Cerebellar nuclear complex (tissue), 1 donor: ENCODE data around the gene TET2.

Experiments
- DNase-seq, 2 experiments: peaks; one replicate each; lab custom pipeline; 2025; lab: John Stamatoyannopoulos, UW

The TET2 gene

DNA sequence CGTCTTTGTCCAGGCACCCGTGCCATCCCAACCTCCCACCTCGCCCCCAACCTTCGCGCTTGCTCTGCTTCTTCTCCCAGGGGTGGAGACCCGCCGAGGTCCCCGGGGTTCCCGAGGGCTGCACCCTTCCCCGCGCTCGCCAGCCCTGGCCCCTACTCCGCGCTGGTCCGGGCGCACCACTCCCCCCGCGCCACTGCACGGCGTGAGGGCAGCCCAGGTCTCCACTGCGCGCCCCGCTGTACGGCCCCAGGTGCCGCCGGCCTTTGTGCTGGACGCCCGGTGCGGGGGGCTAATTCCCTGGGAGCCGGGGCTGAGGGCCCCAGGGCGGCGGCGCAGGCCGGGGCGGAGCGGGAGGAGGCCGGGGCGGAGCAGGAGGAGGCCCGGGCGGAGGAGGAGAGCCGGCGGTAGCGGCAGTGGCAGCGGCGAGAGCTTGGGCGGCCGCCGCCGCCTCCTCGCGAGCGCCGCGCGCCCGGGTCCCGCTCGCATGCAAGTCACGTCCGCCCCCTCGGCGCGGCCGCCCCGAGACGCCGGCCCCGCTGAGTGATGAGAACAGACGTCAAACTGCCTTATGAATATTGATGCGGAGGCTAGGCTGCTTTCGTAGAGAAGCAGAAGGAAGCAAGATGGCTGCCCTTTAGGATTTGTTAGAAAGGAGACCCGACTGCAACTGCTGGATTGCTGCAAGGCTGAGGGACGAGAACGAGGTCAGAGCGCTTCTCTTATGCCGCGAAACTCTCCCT is at the start of gene TET2:
TSS of gene TET2 (plus strand) at position 601 of the 740 bp plus-strand sequence. CDS start 87,067 bp downstream, outside the sequence.
- peak in 1 of 2 experiments; percentile 1 for DNase-seq

DNA sequence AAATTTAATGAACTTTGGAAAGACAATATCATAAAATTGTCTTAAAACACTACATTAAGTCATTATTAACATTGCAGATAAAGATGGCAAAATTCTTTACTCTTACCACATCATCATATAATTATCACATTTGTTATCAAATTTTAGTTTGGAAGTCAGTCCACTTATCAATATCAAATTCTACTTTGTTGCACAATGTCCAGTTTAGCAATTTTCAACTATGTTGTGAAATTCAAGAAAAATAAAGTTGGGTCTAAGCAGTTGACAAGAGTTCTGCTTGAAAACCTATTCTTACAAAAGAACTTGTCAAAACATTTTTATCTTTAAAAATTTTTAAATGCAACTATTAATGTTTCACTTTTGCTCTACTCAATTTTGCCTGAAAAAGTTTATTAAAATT is 44.7 kb upstream of the TET2 start:
- DNase-seq = no peak

DNA sequence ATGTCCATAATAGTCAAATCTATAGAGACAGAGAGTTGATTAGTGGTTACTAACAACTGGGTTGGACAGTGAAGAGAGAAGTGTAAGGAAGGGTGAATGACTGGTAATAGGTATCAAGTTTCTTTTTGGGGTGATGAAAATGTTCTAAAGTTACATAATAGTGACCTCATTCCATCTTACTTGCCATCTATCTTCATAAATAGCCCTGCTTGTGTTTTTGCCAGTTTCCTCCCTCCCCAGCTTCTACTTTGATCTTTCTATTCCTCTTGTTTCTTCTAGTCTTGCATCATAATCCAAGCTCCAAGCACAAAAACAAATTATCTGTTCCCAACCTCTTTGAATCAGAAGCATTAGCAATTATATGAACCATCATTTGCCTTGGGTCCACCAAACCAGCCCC is 40.2 kb upstream of the TET2 start:
- no peak for DNase-seq

DNA sequence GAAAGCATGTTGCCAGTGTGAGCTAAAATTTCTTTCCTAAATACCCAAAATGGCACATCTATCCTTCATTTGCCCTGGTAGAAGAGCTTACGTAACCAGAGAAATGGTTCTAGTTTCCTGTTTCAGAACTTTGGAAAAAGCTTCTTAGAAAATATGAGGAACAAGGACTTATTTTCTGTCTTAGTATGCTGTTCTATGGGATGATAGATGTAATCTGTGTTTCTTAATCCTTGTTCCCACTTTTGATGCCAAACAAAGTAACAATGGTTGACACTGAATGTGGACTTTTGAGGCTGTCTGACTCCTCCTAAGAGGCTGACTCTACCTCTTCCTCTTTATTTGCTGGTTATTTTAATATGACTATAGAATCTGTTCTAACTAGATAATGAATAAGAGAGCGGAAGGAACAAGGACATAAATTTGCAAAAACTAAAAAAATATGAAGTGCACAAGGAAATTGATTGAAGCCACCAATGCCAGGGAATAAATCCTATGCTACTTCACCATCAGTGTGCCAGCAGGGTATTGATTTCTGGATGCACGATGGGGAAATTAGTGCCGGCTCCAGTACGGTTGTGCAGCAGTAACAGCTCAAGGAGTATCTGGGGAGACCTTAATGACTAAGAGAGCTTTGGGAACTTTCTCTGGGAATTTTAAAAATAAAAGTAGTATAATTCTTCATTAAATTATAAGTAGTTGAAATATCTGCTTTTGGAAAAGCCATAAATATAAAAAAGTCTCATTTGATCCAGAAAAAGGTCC is 39.4 kb upstream of the TET2 start:
- no peak for DNase-seq

DNA sequence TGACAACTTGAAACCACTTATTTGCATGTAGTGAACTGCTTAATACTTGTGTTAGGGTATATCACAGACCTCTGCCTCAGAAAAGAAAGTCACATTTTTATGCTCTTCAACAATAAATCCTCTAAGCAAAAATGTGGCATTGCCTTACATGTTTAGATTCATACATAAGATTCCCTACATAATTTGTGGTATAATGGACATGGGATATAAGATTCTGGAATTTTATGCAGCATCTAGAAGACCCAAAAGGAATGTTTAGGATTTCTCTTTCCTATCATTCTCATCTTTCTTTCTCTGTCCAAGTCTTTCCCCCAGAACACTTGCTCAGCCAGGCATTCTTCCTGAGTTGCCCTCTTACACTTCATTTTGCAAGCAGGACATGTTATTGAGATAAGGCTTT is 37.7 kb upstream of the TET2 start:
- DNase-seq = no peak

DNA sequence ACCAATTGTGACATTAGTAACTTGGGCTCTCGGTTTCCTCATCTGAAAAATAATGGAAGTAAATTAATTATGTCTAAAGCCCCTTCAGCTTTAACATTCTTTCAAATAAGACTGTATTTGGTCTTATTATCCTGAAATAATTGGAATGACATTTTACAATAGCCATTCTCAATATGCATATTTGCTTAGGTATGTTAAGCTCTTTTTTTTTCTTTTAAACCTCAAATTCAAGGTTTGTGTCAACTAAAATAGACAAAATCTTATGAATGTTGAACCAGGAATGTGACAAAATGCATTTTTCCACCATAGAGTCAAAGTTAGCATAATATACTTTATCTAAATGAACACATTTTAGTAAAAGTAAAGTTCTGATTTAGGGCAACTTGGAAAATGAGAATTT is 34.4 kb upstream of the TET2 start:
- DNase-seq = no peak

DNA sequence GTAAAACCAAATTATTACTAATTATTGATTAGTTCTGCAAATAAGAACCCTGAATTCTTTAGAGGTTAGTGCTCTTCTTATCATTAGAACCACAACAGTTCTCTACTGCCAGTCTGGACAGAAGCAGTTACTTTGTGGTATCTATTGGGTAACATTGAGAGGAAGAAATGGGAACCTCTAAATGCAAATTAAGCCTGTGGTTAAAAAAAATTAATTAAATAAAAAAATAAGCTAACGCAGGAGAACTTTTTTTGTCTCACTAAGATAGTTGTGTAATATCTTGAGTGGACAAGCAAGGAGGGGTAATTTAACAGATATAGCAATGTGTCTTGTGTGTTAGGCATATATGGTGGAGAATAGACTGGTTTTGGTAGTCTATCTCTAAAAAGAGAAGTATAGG is 32.9 kb upstream of the TET2 start:
- DNase-seq = no peak

DNA sequence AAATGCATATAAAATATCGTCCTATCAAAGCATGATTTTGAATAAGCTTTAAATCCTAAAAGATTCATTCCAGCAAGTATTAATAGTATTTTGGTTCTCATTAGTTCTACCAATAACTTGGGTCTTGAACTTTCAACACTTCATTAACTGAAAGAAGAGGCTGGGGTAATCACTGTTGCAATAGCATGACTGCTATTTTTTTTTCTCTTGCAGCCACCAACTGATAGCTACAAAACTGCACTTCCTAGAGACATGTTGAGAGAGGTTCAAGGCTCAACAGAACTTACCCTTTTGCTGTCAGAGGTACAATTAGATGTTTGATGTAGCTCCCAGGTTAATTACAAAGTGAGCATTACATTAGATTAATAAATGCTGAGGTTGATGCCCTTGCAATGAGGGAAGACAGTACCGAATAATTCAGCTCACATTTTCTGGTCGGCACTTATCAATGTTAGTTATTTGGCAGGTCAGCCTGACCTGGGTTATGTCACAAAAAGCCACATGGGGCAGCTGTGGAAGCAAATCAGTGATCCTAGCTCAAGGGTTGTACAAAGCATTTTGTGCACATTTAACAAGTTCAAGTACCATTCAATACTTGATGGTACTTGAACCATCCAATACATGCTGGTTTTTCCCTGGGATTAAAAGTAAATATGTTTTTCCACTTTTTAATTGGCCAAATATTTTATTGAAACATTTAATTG is 29.9 kb upstream of the TET2 start:
- no peak for DNase-seq

DNA sequence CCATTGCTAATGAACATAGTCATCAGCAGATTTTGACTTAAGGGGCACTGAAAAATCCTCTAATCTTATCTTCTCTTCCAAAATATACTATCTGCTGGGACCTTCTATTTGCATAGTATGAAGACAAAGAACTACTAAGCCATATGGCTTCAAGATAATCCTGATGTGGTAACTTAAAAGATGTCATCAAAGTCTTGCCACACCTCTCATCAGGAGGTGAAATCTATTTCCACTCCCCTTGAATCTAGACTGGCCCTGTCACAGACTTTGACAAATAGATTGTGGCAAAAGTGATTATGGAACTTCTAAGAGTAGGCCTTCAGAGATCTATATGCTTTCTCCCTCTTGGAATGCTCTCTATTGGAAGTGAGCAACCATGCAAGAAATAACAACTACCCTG is 27.3 kb upstream of the TET2 start:
- DNase-seq = no peak

DNA sequence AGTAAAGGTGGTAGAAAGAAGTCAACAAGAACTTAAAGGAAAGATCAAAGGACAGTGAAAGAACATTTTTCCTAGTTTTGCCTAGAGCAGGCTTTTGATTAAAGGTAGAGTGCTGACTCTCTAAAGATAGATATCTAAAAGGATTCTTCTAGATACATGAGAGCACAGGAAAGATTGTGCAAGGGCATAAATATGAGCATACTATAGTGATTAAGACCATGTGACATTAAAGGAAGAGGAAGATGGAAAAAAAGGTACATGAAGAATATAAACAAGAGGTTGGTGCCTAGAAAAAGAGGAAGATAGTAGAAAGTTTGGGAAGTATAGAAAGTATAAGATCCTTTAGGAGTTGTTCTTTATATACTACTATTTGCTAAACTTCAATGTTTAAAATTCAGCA is 26.1 kb upstream of the TET2 start:
- no peak for DNase-seq

DNA sequence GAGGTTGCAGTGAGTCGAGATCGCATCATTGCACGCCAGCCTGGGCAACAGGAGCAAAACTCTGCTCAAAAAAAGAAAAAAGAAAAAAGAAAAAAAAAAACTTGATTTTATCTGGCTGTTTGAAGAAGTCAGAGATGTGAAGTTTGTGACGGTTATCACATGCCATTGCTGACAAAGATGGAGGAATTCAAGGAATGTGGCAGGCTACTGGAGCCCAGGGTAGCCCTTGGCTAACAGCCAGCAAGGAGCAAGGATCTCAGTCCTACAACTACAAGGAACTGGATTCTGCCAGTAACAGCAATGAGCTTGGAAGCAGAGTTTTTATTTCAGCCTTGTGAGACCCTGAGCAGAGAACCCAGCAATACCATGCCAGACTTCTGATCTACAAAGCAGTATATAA is 24.3 kb upstream of the TET2 start:
- DNase-seq = no peak

DNA sequence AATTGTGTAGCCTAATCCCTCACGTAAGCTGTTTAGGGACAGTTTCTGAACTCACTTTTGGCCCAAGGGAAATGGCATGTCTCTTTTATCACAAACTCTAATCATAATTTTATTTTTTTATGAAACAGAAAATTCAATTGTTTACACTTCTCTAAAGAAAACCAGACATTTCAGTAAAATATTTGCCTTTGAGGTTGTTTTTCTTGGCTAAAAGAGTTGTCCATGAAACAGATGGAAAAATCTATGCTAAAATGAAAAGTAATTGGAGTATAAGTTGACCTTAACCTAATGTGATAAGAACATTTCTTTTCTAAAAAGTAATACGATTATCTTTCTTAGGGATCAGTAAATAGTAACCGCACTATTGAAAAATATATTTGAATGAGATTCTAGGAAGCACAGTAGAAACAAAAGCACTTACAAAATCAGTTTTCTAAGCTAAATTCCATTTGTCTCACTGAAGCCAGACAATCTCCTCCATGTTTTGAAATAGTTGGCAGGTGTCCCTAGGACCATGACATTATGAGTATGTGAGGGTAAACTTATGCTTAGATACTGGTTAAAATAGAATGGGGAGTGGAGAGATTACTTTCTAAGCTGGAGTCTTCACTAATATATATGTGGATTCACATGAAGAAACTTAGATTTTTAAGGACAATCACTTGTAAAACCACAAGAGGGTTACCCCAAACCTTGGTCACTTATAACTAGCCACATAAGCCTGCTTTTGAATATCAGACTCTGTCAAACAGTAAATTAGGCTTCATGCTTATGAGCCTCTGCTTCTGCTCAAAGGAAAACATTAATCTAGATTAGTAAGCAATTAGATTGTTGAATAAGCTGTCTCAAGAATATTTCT is 20.1 kb upstream of the TET2 start:
- no peak for DNase-seq

DNA sequence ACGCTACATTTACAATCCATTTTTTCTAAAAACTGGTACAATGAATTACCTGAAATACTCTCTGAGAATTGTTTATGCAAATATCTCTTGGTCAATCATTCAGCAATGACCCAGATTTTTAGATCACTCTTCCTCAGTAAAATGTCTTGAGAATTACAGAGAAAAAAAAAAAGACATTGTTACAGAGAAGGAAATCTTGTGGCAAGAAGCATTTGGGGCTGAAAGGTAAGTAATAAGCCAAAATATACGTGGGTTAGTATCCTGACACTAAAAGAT is 19.6 kb upstream of the TET2 start:
- no peak for DNase-seq

DNA sequence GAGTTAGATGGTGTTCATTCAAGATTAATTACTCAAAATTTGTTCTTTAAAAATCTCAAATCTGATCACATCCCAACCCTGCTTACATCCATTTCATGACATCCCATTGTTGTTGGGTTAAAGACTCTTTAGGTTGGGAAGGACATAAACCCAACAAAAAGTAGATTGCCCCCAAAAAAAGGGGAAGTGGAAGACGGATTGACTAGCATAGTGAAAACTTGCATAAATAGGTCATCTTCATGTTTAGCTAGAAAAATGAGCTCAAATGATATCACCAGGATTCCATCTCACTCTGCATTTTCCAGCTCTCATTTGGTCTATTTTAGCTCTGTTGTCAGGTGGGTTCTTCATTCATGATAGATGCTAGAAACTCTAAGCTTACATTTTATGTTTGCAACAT is 18.5 kb upstream of the TET2 start:
- DNase-seq = no peak

DNA sequence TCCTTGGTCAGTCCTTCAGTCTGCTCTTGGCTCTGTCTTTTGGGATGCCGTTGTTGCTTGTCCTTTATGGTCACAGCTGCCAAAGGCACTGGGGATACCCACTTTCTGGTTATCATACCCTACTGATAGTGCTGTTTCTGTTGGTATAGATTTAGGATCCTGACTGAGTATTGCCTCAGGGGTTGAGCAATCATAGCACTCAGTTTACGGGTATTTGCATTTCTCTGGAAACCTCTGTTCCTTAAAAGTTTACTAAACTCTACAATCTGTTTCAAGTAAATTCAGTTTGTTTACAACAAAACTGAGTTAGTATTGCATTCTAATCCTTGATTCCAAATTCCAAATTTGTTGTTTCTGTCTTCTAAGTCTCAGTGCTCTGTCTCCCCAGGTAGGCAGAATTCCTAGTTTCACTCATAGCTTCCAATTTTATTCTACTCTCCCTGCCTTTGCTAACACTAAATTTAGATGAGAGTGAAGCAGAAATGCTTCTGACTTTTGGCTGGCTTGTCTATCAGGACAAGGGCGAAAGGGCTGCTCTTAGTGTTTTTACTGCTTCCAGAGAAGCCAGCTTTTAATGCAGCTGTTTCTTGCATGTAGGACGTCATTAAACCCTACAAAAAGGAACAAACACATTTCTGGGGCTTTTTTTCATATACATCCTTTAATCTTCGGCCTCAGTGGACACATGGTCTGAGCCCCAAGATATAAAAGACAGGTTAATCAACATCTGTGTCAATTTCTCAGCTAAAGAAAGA is 17.2 kb upstream of the TET2 start:
- DNase-seq = no peak

DNA sequence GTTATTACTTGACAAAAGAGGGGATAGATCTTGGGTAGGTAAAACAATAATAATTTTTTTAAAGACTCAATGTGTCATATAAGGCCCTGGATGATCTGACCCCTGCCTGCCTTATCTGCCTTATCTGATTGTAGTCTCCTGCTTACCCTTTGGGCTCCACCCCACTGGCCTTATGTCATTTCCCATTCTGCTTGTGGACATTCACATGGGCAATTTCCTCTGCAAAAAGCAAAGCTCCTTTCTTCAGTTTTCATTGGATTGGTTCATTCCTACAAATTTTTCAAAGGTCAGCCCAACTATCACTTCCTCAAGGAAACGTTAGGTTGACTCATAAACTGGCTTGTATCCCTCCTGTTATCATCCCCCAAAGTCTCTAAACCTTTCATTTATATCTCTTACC is 15.7 kb upstream of the TET2 start:
- no peak for DNase-seq

DNA sequence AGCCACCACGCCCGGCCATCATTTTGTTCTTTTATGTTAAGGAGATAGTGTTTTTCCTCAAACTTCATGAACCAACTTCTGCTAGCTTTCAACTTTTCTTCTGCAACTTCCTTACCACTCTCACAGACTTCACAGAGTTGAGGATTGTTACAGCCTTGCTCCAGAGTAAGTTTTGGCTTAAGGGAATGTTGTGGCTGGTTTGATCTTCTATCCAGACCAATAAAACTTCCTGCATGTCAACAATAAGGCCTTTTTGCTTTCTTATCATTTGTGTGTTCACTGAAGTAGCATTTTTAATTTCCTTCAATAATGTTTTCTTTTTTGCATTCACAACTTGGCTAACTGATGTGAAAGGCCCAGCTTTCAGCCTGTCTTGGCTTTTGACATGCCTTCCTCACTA is 12.7 kb upstream of the TET2 start:
- DNase-seq = no peak

DNA sequence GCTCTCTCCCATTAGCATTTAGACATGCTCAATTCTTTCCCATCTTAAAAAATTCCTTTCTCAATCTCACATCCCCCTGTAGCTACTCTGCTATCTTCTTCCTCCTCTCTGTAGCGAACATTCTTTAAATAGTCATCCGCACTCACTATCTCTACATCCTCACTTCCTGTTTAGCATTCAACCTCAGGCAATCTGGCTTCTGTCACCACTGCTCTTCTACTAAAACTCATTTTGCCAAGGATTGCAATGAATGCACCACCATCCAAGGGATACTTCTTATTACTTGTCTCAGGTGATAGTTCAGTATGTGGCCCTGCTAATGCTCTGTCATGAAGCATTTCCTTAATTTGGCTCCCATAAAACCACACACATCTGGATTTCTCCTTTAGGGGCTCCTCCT is 10.9 kb upstream of the TET2 start:
- no peak for DNase-seq

DNA sequence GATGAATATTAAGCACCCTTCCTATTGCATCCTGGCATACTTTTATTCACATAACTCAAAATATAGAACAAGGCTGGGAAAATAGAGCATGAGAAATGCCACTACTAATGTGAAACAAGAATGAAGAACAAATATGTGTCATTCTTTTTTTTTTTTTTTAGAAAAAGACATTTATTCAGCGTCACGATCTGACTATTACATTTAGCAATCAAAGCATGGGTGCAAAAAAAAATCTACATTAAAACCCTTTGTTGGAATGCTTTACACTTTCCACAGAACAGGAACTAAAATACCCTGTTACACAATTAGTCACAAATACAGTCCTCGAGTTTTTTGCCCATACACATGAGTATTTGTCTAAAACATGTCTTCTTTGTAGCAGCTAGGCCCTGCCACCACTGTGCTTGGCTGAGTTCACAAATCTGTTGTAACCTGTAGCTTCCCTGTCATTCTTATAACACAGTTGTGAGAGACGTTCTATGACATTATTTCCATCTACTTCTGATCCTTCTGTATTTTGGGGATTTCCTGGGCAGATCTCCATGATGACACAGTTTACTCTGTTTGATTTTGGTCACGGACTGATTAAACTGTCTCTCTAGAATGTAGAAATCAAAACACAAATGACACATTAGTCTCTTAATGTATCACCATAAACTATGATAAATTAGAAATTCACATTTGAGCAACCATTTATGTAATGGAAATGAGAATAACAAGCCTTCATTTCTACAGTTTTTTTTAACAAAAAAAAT is 9.4 kb upstream of the TET2 start:
- DNase-seq = no peak

DNA sequence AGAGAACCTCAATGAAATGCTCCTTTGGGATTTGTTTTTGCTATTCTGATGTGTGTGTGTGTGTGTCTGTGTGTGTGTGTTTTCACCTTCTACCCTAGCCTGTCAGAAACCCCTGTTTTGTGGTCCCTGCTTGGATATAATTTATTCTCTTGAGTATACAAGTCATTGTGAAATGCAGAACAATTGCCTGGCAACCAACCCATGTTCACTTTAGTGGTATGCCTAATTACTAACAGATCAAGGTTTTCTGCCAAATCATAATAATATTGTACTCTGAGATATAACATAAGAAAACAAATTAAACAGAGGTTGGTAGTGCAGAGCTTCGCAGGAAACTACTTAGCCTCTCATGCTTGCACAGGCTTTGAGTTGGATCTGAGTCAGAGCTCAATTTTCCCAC is 7.0 kb upstream of the TET2 start:
- DNase-seq = no peak
